Endothelial cell (in vitro differentiated cells): ENCODE data around the gene PPP6R2. TPM values are rescaled to one million over a fixed set of nuclear protein-coding genes. Genes with fewer than 3 reads are reported as not detected.

Experiments used
- DNase-seq: peaks from one replicate; pipeline ENCODE4 v3.0.0; 2021; ENCODE audit warnings: low spot score
- H3K27ac Mint-ChIP-seq: one replicate; pipeline ENCODE4 v1.8.0; 2021; ENCODE audit warnings: mixed read lengths, inconsistent platforms; ENCODE audit not compliant: unreplicated experiment
- H3K27me3 Mint-ChIP-seq: one replicate; pipeline ENCODE4 v1.8.0; 2021; ENCODE audit warnings: mild to moderate bottlenecking, moderate library complexity, mixed read lengths, inconsistent platforms; ENCODE audit not compliant: unreplicated experiment
- H3K36me3 Mint-ChIP-seq: one replicate; pipeline ENCODE4 v1.8.0; 2021; ENCODE audit warnings: mild to moderate bottlenecking, low read depth, mixed read lengths, inconsistent platforms; ENCODE audit not compliant: unreplicated experiment
- H3K4me1 Mint-ChIP-seq: one replicate; pipeline ENCODE4 v1.8.0; 2021; ENCODE audit warnings: mild to moderate bottlenecking, mixed read lengths, inconsistent platforms; ENCODE audit not compliant: unreplicated experiment
- H3K4me3 Mint-ChIP-seq: one replicate; pipeline ENCODE4 v1.8.0; 2021; ENCODE audit warnings: mild to moderate bottlenecking, mixed read lengths, inconsistent platforms; ENCODE audit not compliant: unreplicated experiment
- H3K9me3 Mint-ChIP-seq: one replicate; pipeline ENCODE4 v1.8.0; 2021; ENCODE audit warnings: mixed read lengths, inconsistent platforms; ENCODE audit not compliant: unreplicated experiment
- total RNA-seq: library from RNA; stranded (reverse); fragmentation: NEBNext Ultra II Directional; extraction: Animal tissue kit (Norgen Biotek cat#: 25700); gene quantifications from one replicate; pipeline ENCODE4 v1.2.1, GENCODE V29; 2021; ENCODE audit not compliant: unreplicated experiment
- TF ChIP-seq, protein P1 (sequence below): fragments of 200-600 bp; sonication (generic); IDR thresholded peaks from one replicate; pipeline ENCODE4 v1.5.0; 2021; ENCODE audit warnings: antibody characterized with exemption; ENCODE audit not compliant: unreplicated experiment

Gene PPP6R2
- total RNA-seq, 1 donor from 2014 or later = 50.9 TPM

DNA sequence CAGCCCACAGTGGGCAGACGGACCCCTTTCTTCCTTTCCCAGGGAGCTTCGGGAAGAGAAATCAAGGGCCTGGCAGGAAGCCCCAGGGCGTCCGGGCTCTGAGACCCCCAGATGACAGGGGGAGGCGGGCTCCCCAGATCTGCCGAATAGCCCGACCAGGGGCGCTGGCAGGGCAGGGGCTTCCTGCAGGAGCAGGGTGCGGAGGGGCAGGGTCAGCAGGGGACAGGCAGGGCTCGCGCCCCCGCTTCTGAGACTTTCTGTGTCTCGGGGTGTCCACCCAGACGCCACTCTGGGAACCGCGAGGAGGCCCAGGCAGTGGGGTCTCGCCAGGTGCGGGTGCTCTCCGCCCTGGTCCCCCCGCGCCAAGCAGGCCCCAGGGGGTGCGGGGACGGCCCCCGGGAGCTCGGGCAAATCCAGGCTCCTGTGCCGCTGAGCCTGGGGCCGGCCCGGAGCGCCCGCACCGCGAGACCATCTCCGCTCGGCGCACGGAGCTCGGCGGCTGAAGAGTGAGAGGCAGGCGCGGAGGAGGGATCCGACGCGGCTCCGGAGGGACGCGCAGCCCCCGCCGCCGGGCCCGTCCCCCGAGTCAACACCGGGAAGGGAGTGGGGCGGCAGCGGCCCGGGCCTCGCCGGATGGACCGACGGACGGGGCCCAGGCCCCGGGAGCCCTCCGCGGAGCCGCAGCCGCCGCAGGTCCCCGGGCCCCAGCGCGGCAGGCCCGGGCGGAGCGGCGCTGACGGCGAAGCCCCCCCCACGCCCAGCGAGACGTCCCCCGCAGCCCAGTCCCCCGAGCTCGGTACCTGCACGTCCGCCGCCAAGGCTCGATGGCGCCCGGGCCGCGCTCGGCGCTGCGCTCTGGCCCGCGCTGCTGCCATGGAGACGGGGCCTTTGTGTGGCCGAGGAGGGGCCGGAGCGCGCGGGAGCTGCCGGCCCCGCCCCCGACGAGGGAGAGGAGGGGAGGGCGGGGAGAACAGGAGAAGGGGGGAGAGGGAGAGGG lies 36.1 kb upstream of the PPP6R2 start, which contains the start of gene PLXNB2:
PLXNB2 (minus strand) TSS at position 894 of the 997 bp plus-strand sequence. CDS start 17,062 bp downstream, outside the sequence.
- Mint-ChIP-seq H3K27ac (no peak within 1 kb of the TSS), H3K27me3 (peaks cover 11% of the 10 kb centered on the region), H3K9me3 (no peaks in the 10 kb centered on the region), H3K4me1 (peaks cover 12% of the 10 kb centered on the region), H3K4me3 (peak within 1 kb of the TSS; percentile 90), H3K36me3 (no peaks in the 10 kb centered on the region)
- TF ChIP-seq, protein P1, sequence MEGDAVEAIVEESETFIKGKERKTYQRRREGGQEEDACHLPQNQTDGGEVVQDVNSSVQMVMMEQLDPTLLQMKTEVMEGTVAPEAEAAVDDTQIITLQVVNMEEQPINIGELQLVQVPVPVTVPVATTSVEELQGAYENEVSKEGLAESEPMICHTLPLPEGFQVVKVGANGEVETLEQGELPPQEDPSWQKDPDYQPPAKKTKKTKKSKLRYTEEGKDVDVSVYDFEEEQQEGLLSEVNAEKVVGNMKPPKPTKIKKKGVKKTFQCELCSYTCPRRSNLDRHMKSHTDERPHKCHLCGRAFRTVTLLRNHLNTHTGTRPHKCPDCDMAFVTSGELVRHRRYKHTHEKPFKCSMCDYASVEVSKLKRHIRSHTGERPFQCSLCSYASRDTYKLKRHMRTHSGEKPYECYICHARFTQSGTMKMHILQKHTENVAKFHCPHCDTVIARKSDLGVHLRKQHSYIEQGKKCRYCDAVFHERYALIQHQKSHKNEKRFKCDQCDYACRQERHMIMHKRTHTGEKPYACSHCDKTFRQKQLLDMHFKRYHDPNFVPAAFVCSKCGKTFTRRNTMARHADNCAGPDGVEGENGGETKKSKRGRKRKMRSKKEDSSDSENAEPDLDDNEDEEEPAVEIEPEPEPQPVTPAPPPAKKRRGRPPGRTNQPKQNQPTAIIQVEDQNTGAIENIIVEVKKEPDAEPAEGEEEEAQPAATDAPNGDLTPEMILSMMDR = no peak
- DNase-seq = peak; percentile 67

DNA sequence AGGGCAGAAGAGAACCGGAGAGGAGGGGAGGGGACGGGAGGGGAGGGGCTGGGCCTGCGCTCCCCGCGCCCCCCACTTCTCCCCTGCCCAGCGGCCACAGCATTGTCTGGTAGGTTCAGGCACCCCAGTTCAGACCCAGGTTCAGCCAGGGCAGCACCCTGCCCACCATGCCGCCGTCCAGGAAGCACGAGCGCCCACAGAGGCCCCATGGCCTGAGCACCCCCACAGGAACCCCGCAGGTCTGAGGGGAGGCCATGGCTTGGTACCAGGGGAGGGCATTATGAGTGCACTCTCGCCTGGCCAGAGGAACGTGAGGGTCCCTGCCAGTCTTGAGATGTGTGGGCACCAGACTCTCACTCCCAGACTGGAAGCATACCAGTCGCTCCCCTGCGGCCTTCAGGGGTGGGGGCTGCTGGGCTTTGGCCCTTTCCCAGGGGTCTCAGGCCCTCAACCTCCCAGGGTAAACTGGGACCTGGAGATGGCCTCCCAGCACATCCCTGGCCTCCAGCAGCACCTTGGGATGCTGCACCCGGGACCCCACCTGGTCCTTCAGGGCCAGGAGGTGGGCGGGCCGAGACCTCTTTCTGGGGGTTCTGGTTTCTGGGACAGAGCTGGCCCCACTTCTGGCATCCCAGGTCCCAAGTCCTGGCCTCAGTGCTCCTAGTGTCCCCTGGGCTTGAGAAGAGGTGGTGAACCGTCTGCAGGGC lies 35.1 kb upstream of the PPP6R2 start:
- TF ChIP-seq, protein P1 = no peak
- peaks cover 12% of the 10 kb centered on the region for H3K4me1 Mint-ChIP-seq
- H3K4me3 Mint-ChIP-seq = no peak overlapping the region
- no peak overlapping the region for H3K27ac Mint-ChIP-seq
- no peaks in the 10 kb centered on the region for H3K36me3 Mint-ChIP-seq
- peaks cover 7% of the 10 kb centered on the region for H3K27me3 Mint-ChIP-seq
- DNase-seq = no peak
- no peaks in the 10 kb centered on the region for H3K9me3 Mint-ChIP-seq

- Mint-ChIP-seq H3K9me3 (no peaks in the 10 kb centered on the region), H3K4me3 (peak overlapping the region; percentile 87), H3K27ac (peak overlapping the region; percentile 94), H3K27me3 (peaks cover 7% of the 10 kb centered on the region), H3K36me3 (no peaks in the 10 kb centered on the region), H3K4me1 (peaks cover 12% of the 10 kb centered on the region)
- peak; percentile 48 for DNase-seq
- TF ChIP-seq, protein P1 = no peak
Measured at GRCh38 chr22:50308597-50308935, 34.6 kb upstream of the PPP6R2 start.

GRCh38 chr22:50308986-50309600 lies 34.0 kb upstream of the PPP6R2 start:
- no peak for DNase-seq
- TF ChIP-seq, protein P1 = no peak
- Mint-ChIP-seq H3K36me3 (no peaks in the 10 kb centered on the region), H3K27me3 (peaks cover 7% of the 10 kb centered on the region), H3K9me3 (no peaks in the 10 kb centered on the region), H3K27ac (peak overlapping the region; percentile 94), H3K4me1 (peaks cover 12% of the 10 kb centered on the region), H3K4me3 (peak overlapping the region; percentile 87)
